ENCODE results near the gene RPP38.

RPP38 gene

GRCh38 chr10:15113766-15114165 is 16.6 kb downstream of the RPP38 start:
- DNase-seq: no peak

- no peak for DNase-seq
Measured at GRCh38 chr10:15116225-15116624, 19.1 kb downstream of the RPP38 start.

DNA sequence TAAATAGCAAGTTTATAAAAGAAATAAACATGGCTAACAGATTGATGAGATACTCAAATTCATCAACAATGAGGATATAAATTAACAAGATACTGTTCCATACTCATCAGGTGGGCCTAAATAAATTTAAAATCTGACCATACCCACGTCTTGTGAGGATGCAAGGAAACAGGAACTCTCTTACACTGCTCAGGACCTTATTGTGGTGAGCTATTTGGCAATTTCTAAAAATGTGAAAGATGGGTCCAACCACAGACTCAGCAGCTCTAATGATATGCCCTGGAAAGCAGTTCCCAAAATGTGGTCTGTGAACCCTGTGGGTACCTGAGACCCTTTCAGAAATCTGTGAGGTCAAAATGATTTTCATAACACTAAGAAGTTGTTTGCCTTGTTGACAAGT is 21.5 kb downstream of the RPP38 start:
- no peak for DNase-seq

DNA sequence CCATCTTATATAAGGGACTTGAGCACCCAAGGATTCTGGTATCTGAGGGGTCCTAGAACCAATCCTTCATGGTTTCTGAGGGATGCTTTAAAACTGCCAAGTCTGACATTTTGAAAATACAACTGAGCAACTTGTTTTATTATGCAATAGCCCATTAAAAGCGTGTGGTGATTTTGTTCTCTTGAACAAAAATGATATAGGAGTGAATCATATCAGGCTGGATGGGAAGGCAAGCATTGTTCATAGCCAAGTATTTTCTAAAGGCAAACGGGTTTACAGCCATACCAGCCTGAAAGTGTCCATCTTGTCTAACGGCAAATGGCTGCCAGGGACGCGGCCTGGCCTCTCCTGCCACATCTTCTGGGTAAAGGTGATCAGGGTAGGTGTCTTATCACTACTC is 23.4 kb downstream of the RPP38 start:
- no peak for DNase-seq

DNA sequence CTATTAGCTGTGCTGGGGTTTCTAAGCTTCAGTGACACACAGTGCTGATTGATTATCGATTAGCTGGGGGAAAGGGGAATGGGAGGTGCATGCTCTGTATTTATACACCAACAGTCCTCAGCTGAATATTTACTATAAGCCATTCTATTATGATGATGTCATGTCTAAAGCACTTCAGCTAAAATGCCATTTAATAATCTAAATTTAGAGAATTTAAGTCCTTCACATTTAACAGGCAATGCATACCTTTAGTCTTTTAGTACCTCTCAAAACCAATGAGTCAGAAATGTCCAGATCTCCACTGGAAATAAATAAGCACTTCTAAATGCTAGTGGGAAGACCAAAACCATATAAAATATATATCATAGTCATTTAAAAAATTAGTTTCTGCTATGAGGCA is 24.6 kb downstream of the RPP38 start:
- DNase-seq: no peak

GRCh38 chr10:15122477-15123030 is 25.4 kb downstream of the RPP38 start:
- DNase-seq: no peak

DNA sequence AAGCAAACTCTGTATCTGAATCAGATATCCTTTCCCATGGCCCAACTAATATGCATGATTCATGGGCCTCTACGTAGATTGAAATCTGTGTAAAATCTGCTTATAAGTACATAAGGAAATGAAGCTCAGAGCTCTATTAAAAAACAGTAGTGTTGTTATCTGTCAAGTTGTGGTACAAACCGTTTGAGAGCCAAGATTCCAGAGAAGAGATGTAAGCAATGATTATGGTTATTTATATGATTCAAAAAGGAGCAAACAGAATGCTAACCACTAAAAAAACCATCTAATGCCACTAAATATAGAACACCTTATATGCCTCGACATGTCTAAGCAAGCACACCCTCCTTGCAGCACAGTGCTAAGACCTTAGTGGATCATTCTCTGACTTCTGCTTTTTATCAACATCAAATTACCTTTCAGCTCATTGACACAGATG is 26.6 kb downstream of the RPP38 start:
- no peak for DNase-seq

DNA sequence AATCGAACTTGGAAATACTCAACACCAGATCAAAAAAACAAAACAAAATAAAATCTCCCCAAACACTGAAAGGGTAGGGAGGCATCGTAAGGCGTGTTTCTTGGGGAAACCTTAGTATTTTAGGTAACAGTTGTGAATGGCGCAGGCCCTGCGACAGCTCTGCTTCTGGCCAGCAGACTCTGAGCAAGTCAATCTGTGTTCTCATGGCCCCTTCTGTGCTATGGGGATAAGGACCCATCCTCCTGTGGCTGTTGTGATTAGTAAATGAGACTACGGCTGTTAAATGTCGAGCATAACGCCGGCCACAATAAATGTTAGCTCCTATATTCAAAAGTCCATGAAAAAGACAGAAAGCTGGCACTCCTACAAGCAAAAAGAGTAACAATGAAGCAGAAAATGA is 27.0 kb downstream of the RPP38 start:
- DNase-seq: no peak

GRCh38 chr10:15124908-15125307 is 27.8 kb downstream of the RPP38 start:
- no peak for DNase-seq

- no peak for DNase-seq
Measured at GRCh38 chr10:15131330-15131729, 34.2 kb downstream of the RPP38 start.

DNA sequence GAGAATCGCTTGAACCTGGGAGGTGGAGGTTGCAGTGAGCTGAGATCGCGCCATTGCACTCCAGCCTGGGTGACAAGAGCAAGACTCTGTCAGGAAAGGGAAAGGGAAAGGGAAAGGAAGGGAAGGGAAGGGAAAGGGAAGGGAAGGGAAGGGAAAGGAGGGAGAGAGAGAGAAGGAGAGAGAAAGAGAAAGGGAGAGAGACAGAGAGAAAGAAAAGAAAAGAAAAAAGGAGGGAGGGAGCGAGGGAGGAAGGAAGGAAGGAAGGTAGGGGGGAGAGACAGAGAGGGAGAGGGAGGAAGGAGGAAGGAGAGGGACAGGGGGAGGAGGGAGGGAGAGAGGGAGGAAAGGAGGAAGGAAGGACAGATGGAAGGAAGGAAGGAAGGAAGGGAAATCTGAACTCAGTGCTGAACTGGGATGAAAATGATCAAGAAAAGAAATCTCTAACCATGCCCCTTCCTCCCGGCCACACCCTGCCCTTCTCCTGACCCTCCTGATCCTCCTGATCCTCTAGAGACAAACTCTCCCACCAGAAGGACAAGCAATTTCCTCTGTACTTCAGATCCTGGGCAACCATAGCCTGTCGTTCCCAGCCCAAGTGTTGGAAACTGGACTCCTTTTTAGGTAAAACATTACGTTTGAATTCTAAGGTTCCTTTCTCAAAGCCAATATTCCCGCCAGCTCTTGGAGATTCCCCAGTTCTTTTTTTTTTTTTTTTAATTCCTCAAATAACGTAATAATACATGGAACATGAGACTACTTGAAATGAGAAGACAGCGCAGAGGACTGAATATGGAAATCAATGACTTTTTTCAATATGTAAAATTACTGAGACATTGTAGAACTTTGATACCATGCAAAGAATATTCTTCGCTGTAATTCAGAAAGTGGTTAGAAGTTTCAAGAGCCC is 39.2 kb downstream of the RPP38 start:
- DNase-seq: no peak

DNA sequence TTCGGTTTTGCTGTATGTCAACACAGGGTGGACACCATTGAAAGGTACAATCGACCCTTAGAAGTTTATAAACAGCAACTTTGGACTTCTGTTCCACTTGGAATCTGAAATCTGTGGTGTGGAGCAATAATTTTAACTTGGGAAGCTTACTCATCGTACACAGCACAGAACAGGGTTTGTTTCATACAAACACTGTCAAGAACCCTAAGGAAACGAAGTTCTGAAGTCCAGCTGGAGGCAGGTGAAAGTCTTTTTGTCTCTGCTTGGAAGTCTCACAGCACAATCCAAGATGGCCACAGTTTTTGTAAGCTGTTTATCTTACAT is 39.8 kb downstream of the RPP38 start:
- no peak for DNase-seq

DNA sequence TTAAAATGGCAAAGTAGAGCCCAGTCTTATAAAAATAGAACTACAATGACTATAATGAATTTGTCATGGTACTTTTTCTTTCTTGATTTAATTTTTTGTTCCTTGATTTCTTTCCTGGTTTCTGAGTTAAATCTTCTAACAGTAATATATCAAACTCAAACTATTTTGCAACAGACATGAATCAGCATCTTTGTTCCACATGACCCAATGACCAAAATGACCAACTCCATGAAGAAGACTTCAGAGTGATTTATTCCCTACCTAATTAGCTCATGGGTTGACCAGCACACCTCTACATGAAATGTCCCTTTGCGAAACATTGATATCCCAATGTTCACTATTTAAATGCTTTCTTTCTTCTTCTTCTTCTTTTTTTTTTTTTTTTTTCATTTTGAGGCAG is 40.5 kb downstream of the RPP38 start:
- DNase-seq: no peak

GRCh38 chr10:15140698-15141097 is 43.5 kb downstream of the RPP38 start:
- DNase-seq: no peak

DNA sequence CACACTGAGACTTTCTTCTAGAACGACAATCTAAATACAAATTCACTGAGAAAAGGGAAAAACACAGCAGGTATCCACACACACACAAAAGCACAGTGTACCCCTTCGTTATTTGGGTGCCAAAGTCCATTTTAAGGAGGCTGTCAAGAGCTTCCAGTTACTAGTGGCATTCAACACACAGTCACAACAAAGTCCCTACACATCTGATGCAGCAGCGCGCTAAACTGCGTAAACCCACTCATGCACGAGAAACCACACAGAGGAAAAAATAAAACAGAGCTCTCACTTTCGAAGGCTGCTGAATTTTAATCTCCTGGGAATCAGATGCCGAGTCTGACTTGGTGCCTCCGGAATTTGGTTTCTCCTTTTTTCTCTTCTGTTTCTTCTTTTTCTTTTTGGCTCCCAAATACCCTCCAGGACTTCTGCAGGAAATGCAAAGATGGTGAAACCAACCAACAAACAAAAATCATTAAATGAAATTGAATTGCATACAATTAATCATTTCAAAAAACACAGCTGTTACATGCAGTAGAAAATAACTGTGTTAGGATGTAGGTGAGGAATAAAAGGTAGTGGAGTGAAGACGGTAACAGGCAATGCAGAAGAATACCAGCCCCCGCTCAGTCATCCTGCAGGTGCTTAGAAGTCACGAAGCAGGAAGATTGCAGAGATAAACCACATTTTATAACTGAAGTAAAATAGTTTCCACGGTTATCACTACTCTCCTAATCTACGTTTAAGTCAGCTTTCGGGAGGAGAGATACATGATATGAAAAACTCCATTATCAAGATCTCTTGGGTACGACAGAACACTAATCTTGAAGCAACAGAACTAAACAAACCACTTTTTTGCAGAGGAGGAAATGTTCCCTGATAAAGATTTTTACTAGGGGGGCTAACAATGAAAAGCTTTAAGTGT is 44.2 kb downstream of the RPP38 start:
- DNase-seq: peak in 1 of 2 experiments; percentile 10

DNA sequence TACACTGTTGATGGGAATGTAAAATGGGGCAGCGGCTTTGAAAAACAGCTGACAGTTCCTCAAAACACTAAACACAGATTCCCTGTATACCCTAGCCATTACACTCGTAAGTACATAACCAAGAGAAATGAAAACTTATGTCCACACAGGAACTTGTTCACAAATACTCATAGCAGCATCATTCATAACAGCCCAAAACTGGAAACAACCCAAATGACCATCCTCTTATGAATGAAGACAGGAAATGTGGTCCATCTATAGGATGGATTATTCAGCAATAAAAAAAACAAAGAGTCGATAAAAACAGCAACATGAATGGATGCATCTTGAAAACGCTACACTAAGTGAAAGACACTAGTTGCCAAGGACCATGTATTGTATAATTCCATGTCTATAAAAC is 47.6 kb downstream of the RPP38 start:
- DNase-seq: no peak

- DNase-seq: no peak
Measured at GRCh38 chr10:15146366-15146765, 49.2 kb downstream of the RPP38 start.

- DNase-seq: no peak
Measured at GRCh38 chr10:15147594-15148392, 50.6 kb downstream of the RPP38 start.

GRCh38 chr10:15149042-15149771 is 52.1 kb downstream of the RPP38 start:
- DNase-seq: no peak

GRCh38 chr10:15150563-15150962 is 53.4 kb downstream of the RPP38 start:
- no peak for DNase-seq

- no peak for DNase-seq
Measured at GRCh38 chr10:15152556-15152955, 55.4 kb downstream of the RPP38 start.

All from activated CD4-positive, alpha-beta T cell treated with anti-CD3 and anti-CD28 coated beads, Interleukin-2, amount 50 U/mL, for 4 hours (primary cell).